Breast epithelium (tissue), 3 donors: ENCODE measurements around the gene PTGFRN.

ENCODE experiments used
- CTCF ChIP-seq, 3 donors: fragments of 450-650 bp; IDR thresholded peaks; one replicate each; pipeline ENCODE4 v1.5.1; 2016 to 2017; ENCODE audit warnings: antibody characterized with exemption in 3 of 3, mild to moderate bottlenecking in 3 of 3, moderate library complexity in 3 of 3
- POLR2A ChIP-seq: fragments of 450-650 bp; IDR thresholded peaks from one replicate; pipeline ENCODE4 v1.6.1; 2016; ENCODE audit warnings: antibody characterized with exemption, mild to moderate bottlenecking, moderate library complexity
- POLR2AphosphoS5 ChIP-seq, 3 donors: sonication (generic); formaldehyde crosslinking; IDR thresholded peaks; one replicate each; pipeline ENCODE4 v1.6.1; 2017; ENCODE audit warnings: antibody characterized with exemption in 3 of 3

DNA sequence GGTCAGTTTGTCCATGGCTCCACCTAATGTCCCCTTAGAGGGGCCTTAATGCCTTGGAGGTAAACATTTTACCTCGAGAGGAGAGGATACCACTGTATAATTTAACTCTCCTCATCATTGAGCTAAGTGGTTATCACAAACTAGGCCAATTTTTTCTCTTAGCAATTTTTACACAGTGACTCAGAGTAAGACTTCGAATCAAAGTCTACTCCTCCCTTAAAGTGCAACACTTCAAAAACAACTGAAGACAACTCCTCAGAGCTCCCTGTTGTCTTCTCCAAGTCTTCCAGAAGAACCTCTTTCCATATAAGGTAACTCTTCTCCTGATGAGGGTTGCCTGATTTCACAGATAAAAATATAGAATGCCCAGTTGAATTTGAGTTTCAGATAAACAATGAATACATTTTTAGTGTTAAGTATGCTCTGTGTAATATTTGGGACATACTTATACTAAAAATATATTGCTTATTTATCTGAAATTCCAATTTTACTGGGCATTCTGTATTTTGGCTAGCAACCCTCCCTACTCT lies 4.9 kb upstream of the PTGFRN start:
- TF ChIP-seq CTCF (IDR thresholded peaks at IDR 0.05) (no peak), POLR2A (no peak), POLR2AphosphoS5 (IDR thresholded peaks at IDR 0.05) (no peak)
